AG09309 (cell line): ENCODE data around the gene C9orf50.

Source experiments
- DNase-seq: peaks from one replicate; pipeline ENCODE4 v3.0.0-alpha.2; 2010; ENCODE audit warnings: low read depth
- H3K4me3 ChIP-seq: 2 replicates; pipeline ENCODE4 v1.5.1; 2011; ENCODE audit warnings: mild to moderate bottlenecking, low read depth, low read length, moderate library complexity; ENCODE audit not compliant: control insufficient read depth
- TF ChIP-seq, protein P1 (sequence below): IDR thresholded peaks from 2 replicates; pipeline ENCODE4 v1.5.1; 2011; ENCODE audit warnings: mild to moderate bottlenecking, low read depth, low read length, inconsistent platforms; ENCODE audit not compliant: insufficient read depth, control insufficient read depth; ENCODE audit errors: missing control alignments

Gene C9orf50

DNA sequence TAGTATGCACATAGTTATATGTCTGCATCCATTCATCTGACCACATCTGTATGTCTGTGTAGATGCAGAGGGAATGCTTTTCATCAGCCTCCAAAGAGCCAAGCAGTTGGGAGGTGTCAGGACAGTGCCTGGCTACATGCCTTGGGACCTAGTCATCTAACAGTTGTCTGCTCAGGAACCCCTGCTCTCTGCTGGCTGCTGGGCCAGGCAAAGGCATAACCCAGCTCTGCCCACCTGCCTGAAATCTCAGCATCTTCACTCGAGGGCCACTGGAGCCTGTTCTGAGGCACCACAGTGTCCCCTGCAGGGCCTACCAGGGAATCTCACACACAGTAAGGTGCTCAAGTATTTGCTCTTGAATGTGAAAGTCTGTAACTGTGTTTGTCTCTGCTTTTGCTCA is 3.7 kb downstream of the C9orf50 start:
- no peak overlapping the region for H3K4me3 ChIP-seq
- TF ChIP-seq, protein P1, sequence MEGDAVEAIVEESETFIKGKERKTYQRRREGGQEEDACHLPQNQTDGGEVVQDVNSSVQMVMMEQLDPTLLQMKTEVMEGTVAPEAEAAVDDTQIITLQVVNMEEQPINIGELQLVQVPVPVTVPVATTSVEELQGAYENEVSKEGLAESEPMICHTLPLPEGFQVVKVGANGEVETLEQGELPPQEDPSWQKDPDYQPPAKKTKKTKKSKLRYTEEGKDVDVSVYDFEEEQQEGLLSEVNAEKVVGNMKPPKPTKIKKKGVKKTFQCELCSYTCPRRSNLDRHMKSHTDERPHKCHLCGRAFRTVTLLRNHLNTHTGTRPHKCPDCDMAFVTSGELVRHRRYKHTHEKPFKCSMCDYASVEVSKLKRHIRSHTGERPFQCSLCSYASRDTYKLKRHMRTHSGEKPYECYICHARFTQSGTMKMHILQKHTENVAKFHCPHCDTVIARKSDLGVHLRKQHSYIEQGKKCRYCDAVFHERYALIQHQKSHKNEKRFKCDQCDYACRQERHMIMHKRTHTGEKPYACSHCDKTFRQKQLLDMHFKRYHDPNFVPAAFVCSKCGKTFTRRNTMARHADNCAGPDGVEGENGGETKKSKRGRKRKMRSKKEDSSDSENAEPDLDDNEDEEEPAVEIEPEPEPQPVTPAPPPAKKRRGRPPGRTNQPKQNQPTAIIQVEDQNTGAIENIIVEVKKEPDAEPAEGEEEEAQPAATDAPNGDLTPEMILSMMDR = peak; percentile 77
- DNase-seq = no peak

DNA sequence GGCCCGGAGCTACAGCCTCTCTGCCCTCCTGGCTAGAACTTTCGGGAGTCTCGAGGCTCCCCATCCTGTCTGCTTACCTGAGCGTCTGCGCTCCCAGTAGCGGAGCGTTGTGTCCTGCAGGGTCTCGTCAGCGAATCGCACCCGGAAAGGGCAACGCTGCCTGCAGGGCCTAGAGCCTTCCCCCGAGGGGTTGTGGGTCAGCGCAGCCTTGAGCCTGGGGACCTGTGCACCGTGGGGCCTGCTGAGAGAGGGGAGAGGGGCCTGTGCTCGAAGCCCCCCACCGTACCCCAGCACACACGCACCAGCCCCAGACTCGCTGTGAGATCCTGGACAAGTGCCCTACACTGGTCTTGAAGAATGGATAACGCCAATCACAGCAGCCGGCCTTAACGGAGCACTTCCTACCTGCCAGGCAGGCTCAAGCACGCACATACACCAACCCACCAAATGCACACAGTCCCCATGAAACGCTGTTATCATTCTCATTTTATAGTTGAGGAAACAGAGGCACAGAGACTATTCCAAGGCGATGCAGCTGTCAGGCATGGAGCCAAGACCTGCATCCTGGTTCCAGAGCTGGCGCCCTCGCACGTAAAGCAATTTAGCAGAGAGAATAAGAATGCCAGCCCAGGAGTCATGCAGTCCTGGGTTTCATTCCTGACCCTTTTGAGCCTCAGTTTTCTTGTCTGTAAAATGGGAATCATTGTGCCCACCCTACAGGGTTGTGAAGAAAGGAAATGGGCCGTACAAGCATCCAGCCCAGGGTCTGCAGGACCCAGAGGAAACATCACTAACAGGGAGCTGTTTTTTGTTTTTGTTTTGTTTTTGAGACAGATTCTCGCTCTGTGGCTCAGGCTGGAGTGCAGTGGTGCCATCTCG is 5.3 kb downstream of the C9orf50 start:
- H3K4me3 ChIP-seq = no peak overlapping the region
- DNase-seq = no peak
- TF ChIP-seq, protein P1 = no peak

DNA sequence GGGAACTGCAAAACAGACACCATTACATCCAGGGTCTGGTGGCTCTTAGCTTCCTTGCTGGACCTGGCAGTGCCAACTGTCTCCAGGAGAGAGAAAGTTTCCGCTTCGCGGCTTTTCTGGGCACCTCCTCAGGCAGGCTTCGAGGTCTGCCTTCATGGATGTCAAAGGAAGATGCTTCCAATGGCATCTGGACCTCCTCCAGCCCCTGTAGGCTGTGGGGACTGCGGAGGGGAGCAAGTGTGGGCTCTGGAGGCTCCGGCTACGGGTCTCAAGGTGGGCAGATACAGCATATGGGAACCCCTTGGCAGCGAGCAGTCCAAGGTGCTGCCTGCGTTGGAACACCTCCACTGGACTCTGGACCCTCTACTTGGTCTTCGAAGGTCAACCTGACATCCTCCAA is 6.0 kb downstream of the C9orf50 start:
- DNase-seq = no peak
- H3K4me3 ChIP-seq = no peak overlapping the region
- TF ChIP-seq, protein P1 = no peak

DNA sequence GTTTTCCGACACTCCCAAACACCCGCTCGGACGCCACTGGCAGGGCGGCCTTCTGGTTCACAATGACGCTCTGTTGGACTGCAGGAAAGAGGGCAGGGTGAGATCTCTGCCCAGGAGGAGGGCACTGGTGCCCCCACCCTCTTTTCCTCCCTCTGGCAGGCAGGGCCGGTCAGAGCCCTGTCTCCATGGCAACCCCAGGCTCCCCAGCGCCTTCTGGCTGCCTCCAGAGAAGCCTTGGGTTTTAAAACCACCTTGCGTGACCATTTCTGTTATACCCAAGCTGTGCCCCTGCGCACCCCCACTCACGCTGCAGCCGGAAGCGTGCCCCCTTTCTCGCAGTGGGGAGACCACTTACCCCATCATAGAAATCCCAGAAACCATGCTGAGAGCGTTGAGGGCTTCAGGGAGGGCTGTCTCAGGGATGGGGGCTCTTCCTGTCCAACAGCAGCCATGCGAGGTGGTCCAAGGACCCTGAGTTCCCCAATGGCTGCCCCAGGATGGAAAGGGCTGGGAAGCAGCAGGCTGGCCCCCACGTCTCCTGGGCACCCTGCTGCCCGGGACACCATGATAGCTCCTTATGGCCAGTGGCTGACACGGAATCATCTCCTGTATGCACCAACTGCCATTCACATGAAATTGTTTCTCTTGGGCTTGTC is 7.3 kb downstream of the C9orf50 start:
- TF ChIP-seq, protein P1 = no peak
- no peak for DNase-seq
- no peak overlapping the region for H3K4me3 ChIP-seq

DNA sequence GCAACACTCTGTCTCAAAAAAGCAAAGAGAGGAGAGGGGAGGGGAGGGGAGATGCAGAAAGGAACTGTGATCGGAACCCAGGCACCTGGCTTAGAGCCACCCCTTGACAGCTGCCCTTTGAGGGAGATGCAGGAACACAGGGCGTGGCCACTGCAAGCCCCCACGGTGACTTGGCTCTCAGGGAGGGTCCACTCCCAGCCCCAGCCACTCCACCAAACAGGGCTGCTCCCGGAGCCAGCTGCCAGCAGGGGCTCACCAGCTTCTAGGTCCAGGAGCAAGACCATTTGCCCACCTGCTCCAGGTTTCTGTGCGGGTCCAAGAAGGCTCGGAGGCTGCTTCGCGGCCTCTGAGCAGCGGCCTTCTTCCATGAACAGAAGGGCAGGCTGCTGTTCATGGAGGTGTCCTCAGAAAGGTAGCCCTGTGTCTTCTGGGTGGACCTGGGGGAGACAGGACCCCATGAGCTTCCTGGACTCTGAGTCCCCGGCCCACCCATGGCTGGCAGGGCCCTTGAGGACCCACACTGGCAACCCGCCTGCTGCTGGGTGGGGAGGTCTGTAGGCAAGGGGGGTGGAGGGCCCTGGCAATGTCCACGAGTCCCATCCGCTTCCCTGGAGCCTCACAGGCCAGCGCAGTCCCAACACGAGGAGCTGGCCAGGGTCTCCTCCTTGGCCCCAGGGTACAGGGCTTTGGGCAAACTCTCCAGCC is 7.9 kb downstream of the C9orf50 start:
- TF ChIP-seq, protein P1 = no peak

DNA sequence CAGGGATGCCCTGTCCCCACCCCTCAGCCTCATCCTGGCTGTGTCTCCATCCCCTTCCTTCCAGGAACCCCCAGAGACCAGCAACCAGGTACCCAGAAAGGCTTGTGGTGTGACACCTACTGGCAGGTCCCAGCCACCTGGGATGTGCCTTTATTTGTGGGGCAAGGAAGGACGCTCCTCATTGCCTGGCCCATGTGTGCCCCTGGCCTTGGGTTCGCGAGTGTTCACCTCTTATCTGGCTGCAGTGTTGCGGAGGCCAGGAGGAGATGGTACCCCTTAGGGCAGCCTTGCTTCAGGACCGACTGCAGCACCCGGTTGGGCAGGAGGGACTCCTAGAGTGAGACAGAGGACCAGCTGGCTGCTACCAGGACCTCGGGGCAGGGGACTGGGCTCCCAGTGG is 8.8 kb downstream of the C9orf50 start:
- H3K4me3 ChIP-seq = no peak overlapping the region
- DNase-seq = no peak
- TF ChIP-seq, protein P1 = no peak

More for the DNA sequence above, 7.9 kb downstream of the C9orf50 start:
- DNase-seq = no peak
- no peak overlapping the region for H3K4me3 ChIP-seq
